ENCODE results near the gene PTH1R.

Gene PTH1R

DNA sequence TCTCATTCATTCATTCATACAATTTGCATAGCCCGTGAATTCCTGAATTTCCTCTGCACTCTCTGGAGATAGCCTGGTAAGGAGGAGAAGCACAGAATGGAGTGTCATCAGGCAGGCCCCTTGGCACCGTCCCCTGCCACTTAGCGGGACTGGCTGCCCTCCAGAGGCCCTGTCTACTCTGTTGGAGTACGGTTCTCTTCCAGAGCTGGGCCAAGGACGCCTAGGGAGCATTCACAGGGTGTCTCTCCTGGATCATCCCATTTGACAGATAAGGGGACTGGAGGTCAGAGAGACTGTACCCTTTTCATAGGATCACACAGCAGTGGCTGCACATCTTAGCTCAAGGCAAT is 48.0 kb downstream of the PTH1R start:
- H3K9ac ChIP-seq (ENCODE audit: insufficient read length): no peak overlapping the region
- no peak for DNase-seq (ENCODE audit: low read depth, low spot score)
- no peak overlapping the region for H3K4me3 ChIP-seq
- no peaks in the 10 kb centered on the region for H3K9me3 ChIP-seq (ENCODE audit: low read depth, low read length)
- peaks cover 41% of the 10 kb centered on the region for H3K36me3 ChIP-seq (ENCODE audit: insufficient read depth, low read length)
- no peak overlapping the region for H3K27ac ChIP-seq
- TF ChIP-seq POLR2AphosphoS5 (IDR thresholded peaks at IDR 0.05; ENCODE audit: borderline replicate concordance, low read depth, low read length) (no peak), FOXP2 (optimal IDR thresholded peaks at IDR 0.05; ENCODE audit: control extremely low read depth, extremely low read length, insufficient read depth) (no peak), EZH2 (IDR thresholded peaks at IDR 0.05) (no peak)

- no peaks in the 10 kb centered on the region for H3K9me3 ChIP-seq (ENCODE audit: low read depth, low read length)
- no peak overlapping the region for H3K9ac ChIP-seq (ENCODE audit: insufficient read length)
- no peak overlapping the region for H3K4me3 ChIP-seq
- no peak overlapping the region for H3K27ac ChIP-seq
- TF ChIP-seq EZH2 (IDR thresholded peaks at IDR 0.05) (no peak), POLR2AphosphoS5 (IDR thresholded peaks at IDR 0.05; ENCODE audit: borderline replicate concordance, low read depth, low read length) (no peak), FOXP2 (optimal IDR thresholded peaks at IDR 0.05; ENCODE audit: control extremely low read depth, extremely low read length, insufficient read depth) (no peak)
- H3K36me3 ChIP-seq (ENCODE audit: insufficient read depth, low read length): peaks cover 36% of the 10 kb centered on the region
- DNase-seq (ENCODE audit: low read depth, low spot score): no peak
Measured at GRCh38 chr3:46926039-46926438, 48.5 kb downstream of the PTH1R start.

GRCh38 chr3:46926447-46926846 is 48.9 kb downstream of the PTH1R start:
- TF ChIP-seq EZH2 (IDR thresholded peaks at IDR 0.05) (no peak), POLR2AphosphoS5 (IDR thresholded peaks at IDR 0.05; ENCODE audit: borderline replicate concordance, low read depth, low read length) (no peak), FOXP2 (optimal IDR thresholded peaks at IDR 0.05; ENCODE audit: control extremely low read depth, extremely low read length, insufficient read depth) (no peak)
- H3K36me3 ChIP-seq (ENCODE audit: insufficient read depth, low read length): peaks cover 32% of the 10 kb centered on the region
- no peak overlapping the region for H3K9ac ChIP-seq (ENCODE audit: insufficient read length)
- H3K9me3 ChIP-seq (ENCODE audit: low read depth, low read length): no peaks in the 10 kb centered on the region
- no peak overlapping the region for H3K27ac ChIP-seq
- no peak for DNase-seq (ENCODE audit: low read depth, low spot score)
- no peak overlapping the region for H3K4me3 ChIP-seq

DNA sequence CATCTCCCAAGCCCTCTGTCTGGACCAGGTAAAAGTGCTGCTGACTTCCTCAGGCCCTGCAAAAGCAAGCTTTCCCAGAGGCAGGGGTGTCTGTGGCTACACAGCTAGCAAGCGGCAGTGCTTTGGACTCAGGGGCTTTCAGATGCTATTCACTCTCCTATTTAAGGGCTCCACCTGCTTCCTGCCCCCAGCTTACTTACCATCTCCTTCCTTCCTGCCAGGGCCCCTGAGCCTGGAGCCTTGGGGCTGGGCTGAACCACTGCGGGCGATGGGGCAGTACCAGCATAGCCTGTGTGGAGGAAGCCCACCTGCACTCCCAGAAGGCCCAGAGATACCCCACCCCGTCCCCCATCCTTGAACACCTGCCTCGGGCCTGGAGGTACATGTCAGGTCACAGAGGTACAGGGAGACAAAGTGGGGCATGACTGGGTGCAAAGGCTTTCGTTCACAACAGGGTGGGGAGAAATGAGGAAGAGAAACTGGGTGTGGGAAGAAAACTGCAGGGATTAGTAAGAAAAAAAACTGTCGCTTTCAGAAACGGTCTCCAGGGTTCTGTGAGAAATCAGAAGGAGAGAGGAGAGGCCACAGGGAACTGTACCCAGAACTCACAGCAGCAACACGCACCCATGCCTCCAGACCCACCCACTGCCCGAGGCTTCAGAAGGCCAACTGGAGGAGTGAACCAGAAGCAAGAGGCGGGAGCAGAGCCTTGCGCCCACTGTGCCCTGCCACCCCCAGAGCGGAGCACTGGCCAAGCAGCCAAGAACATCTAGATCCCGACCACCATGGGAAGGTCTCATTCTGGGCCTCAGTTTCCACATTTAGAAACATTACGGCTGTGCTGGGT is 49.6 kb downstream of the PTH1R start:
- TF ChIP-seq EZH2 (IDR thresholded peaks at IDR 0.05) (no peak), POLR2AphosphoS5 (IDR thresholded peaks at IDR 0.05; ENCODE audit: borderline replicate concordance, low read depth, low read length) (no peak), FOXP2 (optimal IDR thresholded peaks at IDR 0.05; ENCODE audit: control extremely low read depth, extremely low read length, insufficient read depth) (no peak)
- no peak overlapping the region for H3K27ac ChIP-seq
- H3K9ac ChIP-seq (ENCODE audit: insufficient read length): no peak overlapping the region
- no peak overlapping the region for H3K4me3 ChIP-seq
- DNase-seq (ENCODE audit: low read depth, low spot score): no peak
- H3K9me3 ChIP-seq (ENCODE audit: low read depth, low read length): no peaks in the 10 kb centered on the region
- peaks cover 31% of the 10 kb centered on the region for H3K36me3 ChIP-seq (ENCODE audit: insufficient read depth, low read length)

- DNase-seq (ENCODE audit: low read depth, low spot score): no peak
- no peak for TF ChIP-seq POLR2AphosphoS5 (IDR thresholded peaks at IDR 0.05; ENCODE audit: borderline replicate concordance, low read depth, low read length)
- TF ChIP-seq FOXP2 (optimal IDR thresholded peaks at IDR 0.05; ENCODE audit: control extremely low read depth, extremely low read length, insufficient read depth): no peak
- no peak for TF ChIP-seq EZH2 (IDR thresholded peaks at IDR 0.05)
- H3K4me3 ChIP-seq: no peak overlapping the region
- no peak overlapping the region for H3K27ac ChIP-seq
- peaks cover 31% of the 10 kb centered on the region for H3K36me3 ChIP-seq (ENCODE audit: insufficient read depth, low read length)
- no peak overlapping the region for H3K9ac ChIP-seq (ENCODE audit: insufficient read length)
- no peaks in the 10 kb centered on the region for H3K9me3 ChIP-seq (ENCODE audit: low read depth, low read length)
Measured at GRCh38 chr3:46927718-46928073, 50.2 kb downstream of the PTH1R start.

DNA sequence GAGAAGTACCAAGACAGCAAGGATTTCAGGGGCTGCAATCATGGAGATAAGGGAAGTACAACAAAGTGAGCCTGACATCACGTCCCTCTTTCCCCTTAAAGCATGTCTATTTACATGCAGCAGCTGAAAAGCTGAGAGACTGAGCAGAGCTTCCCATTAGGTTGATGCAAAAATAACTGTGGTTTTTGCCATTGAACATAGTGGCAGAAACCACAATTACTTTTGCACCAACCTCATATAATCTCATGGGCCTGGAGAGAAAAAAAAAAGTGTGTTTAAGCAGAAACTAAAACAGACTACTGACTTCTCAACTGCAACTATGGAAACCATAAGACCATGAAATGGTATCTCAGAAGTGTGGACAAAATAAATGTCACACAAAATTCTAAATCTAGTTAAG is 50.8 kb downstream of the PTH1R start:
- Histone ChIP-seq H3K9me3 (ENCODE audit: low read depth, low read length) (no peaks in the 10 kb centered on the region), H3K9ac (ENCODE audit: insufficient read length) (no peak overlapping the region), H3K27ac (no peak overlapping the region), H3K36me3 (ENCODE audit: insufficient read depth, low read length) (peaks cover 25% of the 10 kb centered on the region), H3K4me3 (no peak overlapping the region)
- DNase-seq (ENCODE audit: low read depth, low spot score): no peak
- TF ChIP-seq FOXP2 (optimal IDR thresholded peaks at IDR 0.05; ENCODE audit: control extremely low read depth, extremely low read length, insufficient read depth): no peak

- Histone ChIP-seq H3K9ac (ENCODE audit: insufficient read length) (no peak overlapping the region), H3K36me3 (ENCODE audit: insufficient read depth, low read length) (peaks cover 20% of the 10 kb centered on the region), H3K4me3 (no peak overlapping the region), H3K9me3 (ENCODE audit: low read depth, low read length) (no peaks in the 10 kb centered on the region), H3K27ac (no peak overlapping the region)
- TF ChIP-seq EZH2 (IDR thresholded peaks at IDR 0.05) (no peak), POLR2AphosphoS5 (IDR thresholded peaks at IDR 0.05; ENCODE audit: borderline replicate concordance, low read depth, low read length) (no peak), FOXP2 (optimal IDR thresholded peaks at IDR 0.05; ENCODE audit: control extremely low read depth, extremely low read length, insufficient read depth) (no peak)
- no peak for DNase-seq (ENCODE audit: low read depth, low spot score)
Measured at GRCh38 chr3:46929324-46929723, 51.8 kb downstream of the PTH1R start.

- no peak overlapping the region for H3K9ac ChIP-seq (ENCODE audit: insufficient read length)
- TF ChIP-seq EZH2 (IDR thresholded peaks at IDR 0.05) (no peak), FOXP2 (optimal IDR thresholded peaks at IDR 0.05; ENCODE audit: control extremely low read depth, extremely low read length, insufficient read depth) (no peak), POLR2AphosphoS5 (IDR thresholded peaks at IDR 0.05; ENCODE audit: borderline replicate concordance, low read depth, low read length) (no peak)
- H3K4me3 ChIP-seq: no peak overlapping the region
- 0 out of 2 replicates have a peak overlapping the region, but pooled peaks have one; percentile 13 for H3K27ac ChIP-seq
- no peak for DNase-seq (ENCODE audit: low read depth, low spot score)
- H3K9me3 ChIP-seq (ENCODE audit: low read depth, low read length): no peaks in the 10 kb centered on the region
- peaks cover 14% of the 10 kb centered on the region for H3K36me3 ChIP-seq (ENCODE audit: insufficient read depth, low read length)
Measured at GRCh38 chr3:46930166-46930944, 52.8 kb downstream of the PTH1R start.
